GM19239 (cell line): ENCODE measurements around the gene NSF.

Experiments
- DNase-seq: peaks from one replicate; pipeline ENCODE4 v3.0.0; 2011; ENCODE audit warnings: low spot score; ENCODE audit not compliant: insufficient read length
- FAIRE-seq: peaks from 2 replicates; lab custom pipeline; 2011; peaks lifted over from hg19 to GRCh38; lab: Jason Lieb, UNC

NSF gene

GRCh38 chr17:46770818-46771560 lies 180.5 kb downstream of the NSF start:
- DNase-seq = peak; percentile 46

GRCh38 chr17:46771561-46772474 lies 181.3 kb downstream of the NSF start:
- FAIRE-seq (no peak), DNase-seq (peak; percentile 49)

More at GRCh38 chr17:46770818-46771560, 180.5 kb downstream of the NSF start:
- no peak for FAIRE-seq

GRCh38 chr17:46772475-46773220 lies 182.2 kb downstream of the NSF start:
- DNase-seq (no peak), FAIRE-seq (no peak)

- FAIRE-seq = no peak
- no peak for DNase-seq
Measured at GRCh38 chr17:46773221-46773605, 182.7 kb downstream of the NSF start.

GRCh38 chr17:46773676-46774075 lies 183.2 kb downstream of the NSF start:
- no peak for DNase-seq
- no peak for FAIRE-seq

GRCh38 chr17:46774108-46774737 lies 183.8 kb downstream of the NSF start:
- DNase-seq (no peak), FAIRE-seq (no peak)

- FAIRE-seq = no peak
- DNase-seq = no peak
Measured at GRCh38 chr17:46776298-46777005, 186.0 kb downstream of the NSF start.

GRCh38 chr17:46777943-46778915 lies 187.8 kb downstream of the NSF start:
- FAIRE-seq = no peak
- DNase-seq = no peak

- FAIRE-seq (no peak), DNase-seq (no peak)
Measured at GRCh38 chr17:46780003-46780373, 189.5 kb downstream of the NSF start.

GRCh38 chr17:46782250-46782953 lies 191.9 kb downstream of the NSF start:
- DNase-seq (peak; percentile 41), FAIRE-seq (no peak)

GRCh38 chr17:46783031-46783593 lies 192.6 kb downstream of the NSF start:
- FAIRE-seq = no peak
- no peak for DNase-seq

- DNase-seq (no peak), FAIRE-seq (no peak)
Measured at GRCh38 chr17:46785696-46786095, 195.2 kb downstream of the NSF start.

GRCh38 chr17:46787478-46787877 lies 197.0 kb downstream of the NSF start:
- FAIRE-seq = no peak
- no peak for DNase-seq

- no peak for FAIRE-seq
- DNase-seq = no peak
Measured at GRCh38 chr17:46788300-46788699, 197.8 kb downstream of the NSF start.

- no peak for DNase-seq
Measured at GRCh38 chr17:46788796-46789195, 198.3 kb downstream of the NSF start.

GRCh38 chr17:46789610-46790009 lies 199.1 kb downstream of the NSF start:
- DNase-seq (no peak), FAIRE-seq (no peak)

More at GRCh38 chr17:46788796-46789195, 198.3 kb downstream of the NSF start:
- FAIRE-seq = no peak

- FAIRE-seq (no peak), DNase-seq (no peak)
Measured at GRCh38 chr17:46790216-46790615, 199.7 kb downstream of the NSF start.
